PC-3 (cell line): Measurements from ENCODE around the gene CHRNA3. TPM values are rescaled to one million over a fixed set of nuclear protein-coding genes. Genes with fewer than 3 reads are reported as not detected.

ENCODE experiments used
- ATAC-seq: fragments of 200-7000 bp; cut with Tn5 transposase; 2 replicates; pipeline ENCODE4 v1.9.1; 2020; ENCODE audit warnings: mild to moderate bottlenecking, moderate library complexity
- BruUV-seq: library from RNA; stranded (reverse); fragments of 400-500 nt; replicated peaks from 2 replicates; lab custom pipeline; 2021; lab: Mats Ljungman, UMichigan
- CTCF ChIA-PET: fragments of 300-600 bp; sonication (Branson Sonifier 250); formaldehyde crosslinking; loops from one replicate; lab custom pipeline; 2022; ENCODE audit warnings: antibody characterized with exemption; lab: Charles Lee
- POLR2A ChIA-PET: fragments of 300-600 bp; sonication (Branson Sonifier 250); formaldehyde crosslinking; loops from one replicate; lab custom pipeline; 2022; ENCODE audit warnings: antibody characterized with exemption; ENCODE audit not compliant: unreplicated experiment; lab: Charles Lee
- DNase-seq: peaks from one replicate; pipeline ENCODE4 v3.0.0-alpha.2; 2015
- H2AFZ ChIP-seq: fragments of 300-600 bp; sonication (generic); 2 replicates; pipeline ENCODE4 v1.6.0; 2016; ENCODE audit warnings: antibody characterized with exemption, low read length
- H3F3A ChIP-seq: fragments of 300-600 bp; sonication (generic); one replicate; pipeline ENCODE4 v1.6.0; 2017; ENCODE audit warnings: antibody characterized with exemption, low read length, control low read depth, mild to moderate bottlenecking; ENCODE audit not compliant: unreplicated experiment
- H3K27ac ChIP-seq: fragments of 300-600 bp; sonication (generic); 2 replicates; pipeline ENCODE4 v1.5.1; 2016; ENCODE audit warnings: mild to moderate bottlenecking, low read length
- H3K27me3 ChIP-seq: fragments of 300-600 bp; sonication (generic); 2 replicates; pipeline ENCODE4 v1.6.1; 2016; ENCODE audit warnings: low read length, mixed read lengths
- H3K36me3 ChIP-seq: fragments of 300-600 bp; sonication (generic); 2 replicates; pipeline ENCODE4 v1.6.1; 2016; ENCODE audit warnings: low read depth, mixed run types, low read length, mixed read lengths
- H3K4me1 ChIP-seq: fragments of 300-600 bp; sonication (generic); 2 replicates; pipeline ENCODE4 v1.5.1; 2016; ENCODE audit warnings: low read length; ENCODE audit not compliant: insufficient read depth
- H3K4me2 ChIP-seq: fragments of 300-600 bp; sonication (generic); 2 replicates; pipeline ENCODE4 v1.6.0; 2016; ENCODE audit warnings: low read length
- H3K4me3 ChIP-seq: fragments of 300-600 bp; sonication (generic); 2 replicates; pipeline ENCODE4 v1.5.1; 2016; ENCODE audit warnings: mild to moderate bottlenecking, low read length, mixed read lengths
- H3K79me2 ChIP-seq: fragments of 300-600 bp; sonication (generic); 2 replicates; pipeline ENCODE4 v1.6.1; 2017; ENCODE audit warnings: low read length, mixed read lengths
- H3K9ac ChIP-seq: fragments of 300-600 bp; sonication (generic); 2 replicates; pipeline ENCODE4 v1.6.0; 2016; ENCODE audit warnings: mild to moderate bottlenecking, low read length
- H3K9me2 ChIP-seq: fragments of 300-600 bp; sonication (generic); replicated peaks from 2 replicates; pipeline ENCODE4 v1.6.1; 2016; ENCODE audit warnings: mixed run types, low read length, mixed read lengths
- H3K9me3 ChIP-seq: fragments of 300-600 bp; sonication (generic); 2 replicates; pipeline ENCODE4 v1.6.1; 2016; ENCODE audit warnings: low read length, mixed read lengths
- H4K20me1 ChIP-seq: fragments of 300-600 bp; sonication (generic); 2 replicates; pipeline ENCODE4 v1.6.1; 2016; ENCODE audit warnings: low read length, mixed read lengths
- CTCF ChIP-seq: fragments of 300-600 bp; sonication (generic); conservative IDR thresholded peaks from 2 replicates; pipeline ENCODE4 v1.5.1; 2017; ENCODE audit warnings: antibody characterized with exemption, low read depth, mild to moderate bottlenecking, low read length
- EZH2 ChIP-seq: fragments of 300-600 bp; sonication (generic); IDR thresholded peaks from one replicate; pipeline ENCODE4 v1.6.1; 2017; ENCODE audit warnings: antibody characterized with exemption, mild to moderate bottlenecking, low read length; ENCODE audit not compliant: unreplicated experiment
- EZH2phosphoT487 ChIP-seq: fragments of 300-600 bp; sonication (generic); IDR thresholded peaks from 2 replicates; pipeline ENCODE4 v1.6.1; 2018; ENCODE audit warnings: mild to moderate bottlenecking, antibody characterized with exemption, low read length, borderline replicate concordance
- intact Hi-C: fragments of 100-400 bp; cut with micrococcal nuclease; formaldehyde crosslinking; loops from 2 replicates; pipeline ENCODE4 v1.9.0; 2023
- total RNA-seq: library from RNA; depleted of rRNA; stranded (reverse); fragments of >200 nt; gene quantifications from 2 replicates; pipeline ENCODE4 v1.2.3, GENCODE V29; 2014

CHRNA3 gene
- total RNA-seq, 1 experiment from 2014 or later, result not detected

- no peaks in the 10 kb centered on the region for H3K79me2 ChIP-seq
- H3K27ac ChIP-seq, result no peak overlapping the region
- CTCF ChIA-PET, result no interaction called here
- H3K4me1 ChIP-seq, result no peaks in the 10 kb centered on the region
- POLR2A ChIA-PET, result no interaction called here
- no peaks in the 10 kb centered on the region for H3K9me3 ChIP-seq
- no peak overlapping the region for H3K9ac ChIP-seq
- no TSS peak for BruUV-seq
- no peak overlapping the region for H2AFZ ChIP-seq
- no peak overlapping the region for H3K4me3 ChIP-seq
- peaks cover 15% of the 10 kb centered on the region for H3K27me3 ChIP-seq
- H3K9me2 ChIP-seq, result no peaks in the 10 kb centered on the region
- no peak for ATAC-seq
- no peak for DNase-seq
- intact Hi-C loops, result no loop called here
- H3K36me3 ChIP-seq, result no peaks in the 10 kb centered on the region
- H3K4me2 ChIP-seq, result no peak overlapping the region
- H4K20me1 ChIP-seq, result no peaks in the 10 kb centered on the region
- TF ChIP-seq EZH2, result no peak
- no peak for TF ChIP-seq EZH2phosphoT487
- TF ChIP-seq CTCF, result no peak
- H3F3A ChIP-seq, result no peaks in the 10 kb centered on the region
These were observed 10.3 kb upstream of the CHRNA3 start for GRCh38 chr15:78630886-78631633.

GRCh38 chr15:78629716-78630065 lies 8.9 kb upstream of the CHRNA3 start:
- H2AFZ ChIP-seq, result no peak overlapping the region
- no peaks in the 10 kb centered on the region for H3K79me2 ChIP-seq
- H3K4me2 ChIP-seq, result no peak overlapping the region
- DNase-seq, result no peak
- no peaks in the 10 kb centered on the region for H3F3A ChIP-seq
- no peak overlapping the region for H3K4me3 ChIP-seq
- peaks cover 15% of the 10 kb centered on the region for H3K27me3 ChIP-seq
- ChIA-PET CTCF (interaction anchor here (0.6 kb wide), 1 partner anchor 269 kb away, joined by 3 read pairs; no protein-coding TSS in a partner anchor), POLR2A (no interaction called here)
- no peak overlapping the region for H3K27ac ChIP-seq
- H3K36me3 ChIP-seq, result no peaks in the 10 kb centered on the region
- intact Hi-C loops, result no loop called here
- H4K20me1 ChIP-seq, result no peaks in the 10 kb centered on the region
- no peaks in the 10 kb centered on the region for H3K9me3 ChIP-seq
- BruUV-seq, result no TSS peak
- TF ChIP-seq EZH2phosphoT487 (no peak), EZH2 (no peak), CTCF (no peak)
- no peak overlapping the region for H3K9ac ChIP-seq
- H3K4me1 ChIP-seq, result no peaks in the 10 kb centered on the region
- no peak for ATAC-seq
- no peaks in the 10 kb centered on the region for H3K9me2 ChIP-seq

GRCh38 chr15:78629031-78629715 lies 8.4 kb upstream of the CHRNA3 start:
- no peak for DNase-seq
- no peaks in the 10 kb centered on the region for H4K20me1 ChIP-seq
- TF ChIP-seq CTCF (no peak), EZH2phosphoT487 (no peak), EZH2 (no peak)
- no peak for ATAC-seq
- no peaks in the 10 kb centered on the region for H3K9me3 ChIP-seq
- no peaks in the 10 kb centered on the region for H3K9me2 ChIP-seq
- BruUV-seq, result no TSS peak
- no peaks in the 10 kb centered on the region for H3K4me1 ChIP-seq
- ChIA-PET CTCF (interaction anchor here (0.6 kb wide), 1 partner anchor 270 kb away, joined by 3 read pairs; no protein-coding TSS in a partner anchor), POLR2A (no interaction called here)
- H3K79me2 ChIP-seq, result no peaks in the 10 kb centered on the region
- no peak overlapping the region for H3K4me3 ChIP-seq
- H3F3A ChIP-seq, result no peaks in the 10 kb centered on the region
- intact Hi-C loops, result no loop called here
- peaks cover 15% of the 10 kb centered on the region for H3K27me3 ChIP-seq
- H3K36me3 ChIP-seq, result no peaks in the 10 kb centered on the region
- H3K4me2 ChIP-seq, result no peak overlapping the region
- no peak overlapping the region for H3K27ac ChIP-seq
- no peak overlapping the region for H3K9ac ChIP-seq
- no peak overlapping the region for H2AFZ ChIP-seq
